Measurements from ENCODE around the gene PIN1.

Gene PIN1

GRCh38 chr19:9891609-9892373, 56.7 kb downstream of the PIN1 start:
- no peak for DNase-seq

Measured in activated T-cell treated with anti-CD3 and anti-CD28 coated beads, Interleukin-2, amount 50 U/mL, for 1 hour (primary cell).